SKM-1 treated with dmso at 0.1 percent for 144 hours (cell line): ENCODE results near the gene EFCAB8.

Source experiments
- DNase-seq: peaks from one replicate; lab custom pipeline; 2025; ENCODE audit not compliant: unreplicated experiment; lab: John Stamatoyannopoulos, UW

Gene EFCAB8

GRCh38 chr20:32983459-32984112 is 124.9 kb downstream of the EFCAB8 start:
- DNase-seq, result no peak

DNA sequence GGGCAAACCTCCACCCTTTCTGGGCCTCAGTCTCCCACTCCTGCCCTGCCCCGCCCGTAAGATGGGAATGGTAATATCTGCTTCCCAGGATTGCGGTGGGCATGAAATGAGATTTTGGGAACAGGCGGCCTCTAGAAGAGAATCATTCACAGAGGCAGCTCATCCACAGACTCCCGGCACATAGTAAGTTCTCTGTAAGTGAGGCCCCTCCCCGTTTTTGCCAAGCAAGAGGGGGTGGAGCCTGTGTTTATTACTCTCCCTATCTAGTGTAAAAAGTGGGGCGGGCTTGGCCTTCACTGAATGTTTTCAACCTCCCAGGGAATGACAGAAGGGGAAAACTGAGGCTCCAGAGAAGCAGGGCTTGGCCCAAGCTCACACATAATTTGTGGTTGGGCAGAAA is 125.5 kb downstream of the EFCAB8 start:
- DNase-seq, result no peak

- no peak for DNase-seq
Observed at GRCh38 chr20:32984631-32985354, 126.1 kb downstream of the EFCAB8 start.

GRCh38 chr20:32985596-32985995 is 126.9 kb downstream of the EFCAB8 start:
- no peak for DNase-seq

DNA sequence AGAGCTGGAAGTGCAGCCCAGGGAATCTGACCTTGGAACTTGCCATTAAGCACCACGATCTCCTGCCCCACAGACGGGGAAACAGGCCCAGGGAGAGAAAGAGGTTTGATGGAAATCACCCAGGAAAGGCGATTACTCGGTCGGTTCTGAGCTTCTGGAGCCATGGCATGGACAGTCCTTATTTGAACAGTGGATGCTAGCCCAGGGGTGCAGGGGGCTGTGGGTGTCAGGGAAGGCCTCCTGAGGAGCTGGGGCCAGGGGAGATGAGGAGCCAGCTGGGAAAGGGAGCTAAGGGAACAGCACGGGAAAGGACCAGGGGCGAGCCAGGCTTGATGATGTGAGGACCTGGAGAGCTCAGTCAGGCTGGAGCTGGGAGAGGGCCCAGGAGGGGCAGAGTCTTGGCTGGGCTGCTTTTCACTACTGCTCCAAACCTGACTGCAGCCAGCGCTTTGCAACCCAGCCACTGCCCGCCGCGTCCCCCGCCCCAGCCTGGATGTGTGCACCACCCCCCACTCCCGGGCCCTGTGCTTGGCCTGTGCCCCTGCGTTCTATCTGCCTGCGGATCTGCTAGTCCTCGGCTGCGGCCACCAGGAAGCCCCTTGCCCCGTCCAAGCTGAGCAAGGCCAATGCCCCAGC is 127.7 kb downstream of the EFCAB8 start:
- DNase-seq, result no peak

- no peak for DNase-seq
Observed at GRCh38 chr20:32987044-32987825, 128.5 kb downstream of the EFCAB8 start.

DNA sequence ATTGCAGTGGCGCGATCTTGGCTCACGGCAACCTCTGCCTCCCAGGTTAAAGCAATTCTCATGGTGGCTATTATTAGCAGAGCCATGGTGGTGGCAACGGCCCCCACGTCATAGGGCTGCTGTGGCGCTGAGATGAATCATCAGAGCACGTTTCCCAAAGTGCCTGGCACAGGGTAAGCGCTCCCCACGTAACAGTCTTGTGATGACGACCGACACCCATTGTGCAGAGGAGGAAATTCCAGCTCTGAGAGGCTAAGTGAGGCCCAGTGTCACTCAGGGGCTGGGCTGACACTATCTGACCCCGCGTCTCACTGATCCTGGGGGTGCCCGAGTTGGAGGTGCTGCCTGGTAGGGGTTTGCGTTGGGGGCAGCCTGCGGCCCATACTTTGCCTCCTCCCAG is 129.3 kb downstream of the EFCAB8 start:
- DNase-seq, result no peak

DNA sequence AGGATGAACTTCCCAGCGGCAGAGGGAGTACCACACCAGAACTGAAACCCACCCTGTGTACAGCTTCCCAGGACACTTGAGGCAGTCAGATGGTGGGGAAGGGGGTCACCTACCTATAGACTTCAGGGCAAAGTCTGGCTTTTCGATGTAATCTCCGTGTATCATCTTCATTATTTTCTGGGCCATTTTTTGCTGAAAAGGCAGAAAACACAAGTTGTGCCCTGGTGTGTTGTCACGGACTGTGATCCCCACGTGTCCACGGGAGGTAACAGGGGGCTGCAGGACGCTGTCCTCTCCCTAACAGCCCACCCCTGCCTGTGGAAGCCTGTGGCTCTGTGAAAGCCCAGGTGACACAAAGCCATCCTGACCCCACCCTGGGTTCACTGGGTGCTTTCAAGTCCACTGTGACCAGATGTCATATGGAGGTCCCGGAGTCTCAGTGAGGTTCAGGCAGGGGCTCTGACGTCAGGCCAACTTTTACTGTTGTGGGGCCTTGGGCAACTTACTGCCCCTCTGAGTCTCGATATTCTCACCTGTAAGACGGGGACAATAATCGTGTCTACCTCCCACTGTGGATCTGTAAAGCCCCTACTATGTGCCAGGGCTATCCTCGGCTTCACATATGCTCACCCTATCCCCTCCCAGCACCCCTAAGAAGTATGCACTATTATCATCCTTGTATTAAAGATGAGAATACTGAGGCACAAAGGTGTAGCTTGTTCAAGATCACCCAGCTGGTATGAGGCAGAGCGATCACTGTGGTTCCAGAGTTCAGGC is 131.0 kb downstream of the EFCAB8 start:
- no peak for DNase-seq

GRCh38 chr20:32990426-32990825 is 131.7 kb downstream of the EFCAB8 start:
- DNase-seq, result no peak

- no peak for DNase-seq
Observed at GRCh38 chr20:32991383-32991782, 132.7 kb downstream of the EFCAB8 start.

- no peak for DNase-seq
Observed at GRCh38 chr20:32991792-32992641, 133.3 kb downstream of the EFCAB8 start.

- DNase-seq, result no peak
Observed at GRCh38 chr20:32993496-32994050, 134.8 kb downstream of the EFCAB8 start.

GRCh38 chr20:32995802-32996201 is 137.1 kb downstream of the EFCAB8 start:
- DNase-seq, result peak; percentile 1

DNA sequence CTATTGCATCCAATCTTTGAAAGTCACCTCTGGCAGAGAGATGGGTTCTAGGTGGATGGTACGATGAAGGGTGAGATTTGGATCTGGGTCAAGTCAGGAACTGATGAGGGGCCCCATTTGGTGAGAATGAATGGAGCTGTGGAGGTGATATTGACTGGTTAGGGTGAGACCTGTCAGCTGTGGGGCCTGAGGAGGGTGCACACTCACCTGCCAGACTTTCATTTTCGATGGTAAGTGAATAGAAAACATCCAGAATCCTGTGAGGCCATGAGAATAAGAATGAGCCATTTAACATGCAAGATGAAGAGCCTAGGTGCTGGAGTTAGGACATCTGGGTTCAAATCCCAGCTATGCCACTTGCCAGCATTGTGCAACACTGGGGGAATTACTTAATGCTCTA is 138.7 kb downstream of the EFCAB8 start:
- DNase-seq, result no peak

DNA sequence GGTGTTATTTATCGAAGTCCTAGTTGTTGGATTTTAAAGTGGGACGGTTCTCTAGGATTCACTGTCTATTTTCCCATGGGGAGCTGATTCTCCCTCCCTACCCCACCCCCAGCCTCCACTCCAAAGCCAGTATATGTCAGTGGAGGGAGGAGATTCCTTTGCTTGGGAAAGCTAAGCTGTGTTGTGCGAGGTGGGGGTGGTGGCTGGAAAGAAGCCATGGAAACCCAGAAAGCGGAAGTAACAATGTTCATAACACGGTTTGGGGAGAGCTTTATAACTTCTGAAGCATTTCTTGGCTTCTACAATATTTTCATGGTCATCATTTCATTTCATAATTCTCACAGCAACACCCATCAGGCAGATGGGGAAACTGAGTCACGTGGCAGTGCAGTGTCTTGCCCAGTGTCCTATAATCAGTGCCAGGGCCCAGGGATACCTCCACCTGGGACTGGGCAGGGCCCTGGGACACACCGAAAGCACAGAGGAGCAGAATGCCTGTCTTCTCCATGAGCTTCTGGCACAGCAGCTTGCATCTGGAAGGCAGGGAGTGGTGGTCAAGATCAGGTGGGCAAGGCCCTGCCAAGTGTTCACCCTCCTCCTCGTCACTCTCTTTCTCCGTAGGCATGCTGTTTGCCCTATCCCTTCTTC is 141.0 kb downstream of the EFCAB8 start:
- DNase-seq, result peak; percentile 74

DNA sequence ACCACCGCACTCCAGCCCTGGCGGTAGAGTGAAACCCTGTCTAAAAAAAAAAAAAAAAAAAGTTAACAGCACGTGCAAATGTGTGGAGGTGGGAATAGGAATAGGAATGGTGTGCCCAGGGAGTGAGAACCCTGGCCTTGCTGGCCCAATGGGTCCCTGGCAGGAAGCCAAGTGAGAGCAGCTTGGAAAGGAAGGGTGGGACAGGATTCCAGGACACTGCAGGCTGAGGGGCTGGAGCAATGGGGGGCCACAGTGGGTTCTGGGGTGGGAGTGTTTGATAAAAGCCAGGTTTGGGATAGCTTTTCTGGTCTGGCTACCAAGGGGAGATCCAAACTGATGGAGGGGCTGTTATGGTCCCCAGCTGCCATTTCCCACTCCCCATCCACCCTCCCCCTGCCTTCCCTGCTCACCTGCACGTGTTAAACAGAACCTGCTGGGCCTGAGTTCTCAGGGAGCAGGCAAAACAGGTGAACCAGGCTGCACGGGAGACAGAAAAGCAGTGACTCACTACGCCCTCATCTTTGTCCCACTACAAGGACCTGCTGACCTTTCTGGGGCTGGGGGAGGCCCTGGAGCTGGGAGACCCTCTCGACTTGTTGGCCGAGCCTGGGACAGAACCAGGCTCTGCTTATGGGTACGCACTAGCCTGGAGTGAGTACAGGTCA is 142.2 kb downstream of the EFCAB8 start:
- no peak for DNase-seq

DNA sequence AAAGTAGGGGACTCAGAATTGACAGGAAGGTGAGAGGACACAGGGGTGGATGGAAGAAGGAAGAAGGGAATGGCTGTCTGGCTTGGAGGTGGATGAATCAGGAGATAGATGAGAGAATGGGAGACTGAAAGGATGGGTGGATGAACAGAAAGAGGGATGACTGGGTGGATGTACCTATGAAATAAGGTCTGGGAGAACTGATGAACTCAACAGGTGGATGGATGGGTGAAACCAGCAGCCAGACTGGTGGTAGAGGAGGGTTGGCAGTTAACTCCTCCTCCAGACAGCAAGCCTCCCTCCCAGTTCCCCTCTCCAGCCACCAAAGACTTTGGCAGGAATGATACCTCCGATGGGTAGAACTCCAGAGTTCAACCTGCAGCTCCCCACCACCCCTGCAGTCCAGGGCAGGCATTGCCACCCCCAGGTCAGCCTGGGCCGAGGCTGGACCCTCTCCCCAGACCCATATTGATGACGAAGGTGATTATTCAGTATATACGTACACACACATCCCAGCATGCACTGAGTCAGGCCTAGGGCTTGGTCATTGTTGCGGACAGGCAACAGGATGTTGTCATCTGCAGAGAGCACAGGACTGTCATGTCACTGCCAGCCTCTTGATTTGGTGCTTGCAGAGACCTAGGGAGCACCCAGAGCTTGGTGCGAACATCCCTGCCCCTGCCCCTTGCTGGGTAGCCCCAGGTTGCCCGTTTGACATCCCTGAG is 143.5 kb downstream of the EFCAB8 start:
- no peak for DNase-seq
